Skeletal muscle tissue (tissue), 4 donors: ENCODE measurements around the gene AHCYL1. TPM values are rescaled to one million over a fixed set of nuclear protein-coding genes. Genes with fewer than 3 reads are reported as not detected.

Experiments
- H3K27ac ChIP-seq: one replicate; pipeline ENCODE4 v1.7.0; 2013; ENCODE audit warnings: mild to moderate bottlenecking, low read depth, low read length, inconsistent platforms
- H3K27me3 ChIP-seq, 3 donors: one replicate each; pipeline ENCODE4 v1.7.0; 2013; ENCODE audit warnings: low read length in 3 of 3; ENCODE audit not compliant: control insufficient read depth in 3 of 3, insufficient read depth in 3 of 3
- H3K36me3 ChIP-seq, 3 donors: one replicate each; pipeline ENCODE4 v1.7.0; 2013; ENCODE audit warnings: low read length in 3 of 3; ENCODE audit not compliant: control insufficient read depth in 3 of 3, insufficient read depth in 3 of 3
- H3K4me1 ChIP-seq, 3 donors: one replicate each; pipeline ENCODE4 v1.7.0; 2013; ENCODE audit warnings: low read length in 3 of 3, mild to moderate bottlenecking in 3 of 3; ENCODE audit not compliant: control insufficient read depth in 3 of 3, insufficient read depth in 3 of 3
- H3K4me3 ChIP-seq, 3 donors: one replicate each; pipeline ENCODE4 v1.7.0; 2013; ENCODE audit warnings: low read length in 3 of 3
- H3K9ac ChIP-seq, 3 donors: one replicate each; pipeline ENCODE4 v1.7.0; 2013; ENCODE audit warnings: low read length in 3 of 3, mild to moderate bottlenecking in 3 of 3, moderate library complexity in 2 of 3, low read depth in 1 of 3
- H3K9me3 ChIP-seq, 3 donors: one replicate each; pipeline ENCODE4 v1.7.0; 2013; ENCODE audit warnings: low read length in 3 of 3; ENCODE audit not compliant: control insufficient read depth in 3 of 3
- total RNA-seq: library from RNA; depleted of rRNA; stranded (reverse); fragments of >200 nt; gene quantifications from one replicate; pipeline ENCODE4 v1.2.3, GENCODE V29; 2014
- donor health status: Osteomylitis.

AHCYL1 gene
- total RNA-seq, 1 donor from 2014 or later, result 21.9 TPM

- Histone ChIP-seq H3K27me3 (peaks cover 17 to 20% (median 19%) of the 10 kb centered on the region in 3 donors), H3K4me3 (no peak overlapping the region), H3K9me3 (no peaks in the 10 kb centered on the region), H3K36me3 (peaks cover 10 to 11% (median 10%) of the 10 kb centered on the region in 3 donors), H3K4me1 (peaks cover 0 to 4% (median 0%) of the 10 kb centered on the region in 3 donors), H3K27ac (no peak overlapping the region), H3K9ac (no peak overlapping the region)
Measured at GRCh38 chr1:110062612-110063011, 78.0 kb downstream of the AHCYL1 start.

GRCh38 chr1:110063781-110064180 is 79.2 kb downstream of the AHCYL1 start:
- Histone ChIP-seq H3K4me1 (peaks cover 6 to 11% (median 11%) of the 10 kb centered on the region in 3 donors), H3K27me3 (peaks cover 29 to 32% (median 31%) of the 10 kb centered on the region in 3 donors), H3K9ac (no peak overlapping the region), H3K9me3 (no peaks in the 10 kb centered on the region), H3K4me3 (no peak overlapping the region), H3K36me3 (peaks cover 3 to 7% (median 5%) of the 10 kb centered on the region in 3 donors), H3K27ac (no peak overlapping the region)

- H3K27me3 ChIP-seq, result peaks cover 39 to 42% (median 40%) of the 10 kb centered on the region in 3 donors
- peaks cover 8 to 17% (median 12%) of the 10 kb centered on the region in 3 donors for H3K4me1 ChIP-seq
- H3K36me3 ChIP-seq, result peaks cover 2 to 7% (median 4%) of the 10 kb centered on the region in 3 donors
- no peaks in the 10 kb centered on the region for H3K9me3 ChIP-seq
- H3K9ac ChIP-seq, result no peak overlapping the region
- H3K4me3 ChIP-seq, result no peak overlapping the region
- no peak overlapping the region for H3K27ac ChIP-seq
Measured at GRCh38 chr1:110064576-110065337, 80.2 kb downstream of the AHCYL1 start.

GRCh38 chr1:110065841-110066240 is 81.3 kb downstream of the AHCYL1 start:
- Histone ChIP-seq H3K36me3 (no peaks in the 10 kb centered on the region), H3K27ac (no peak overlapping the region), H3K9me3 (no peaks in the 10 kb centered on the region), H3K9ac (no peak overlapping the region), H3K4me1 (peaks cover 8 to 18% (median 12%) of the 10 kb centered on the region in 3 donors), H3K27me3 (peaks cover 48 to 50% (median 48%) of the 10 kb centered on the region in 3 donors), H3K4me3 (no peak overlapping the region)

GRCh38 chr1:110067479-110067892 is 82.9 kb downstream of the AHCYL1 start:
- Histone ChIP-seq H3K9ac (no peak overlapping the region), H3K9me3 (no peaks in the 10 kb centered on the region), H3K27ac (no peak overlapping the region), H3K4me1 (peaks cover 8 to 18% (median 12%) of the 10 kb centered on the region in 3 donors), H3K36me3 (no peaks in the 10 kb centered on the region), H3K4me3 (no peak overlapping the region), H3K27me3 (peaks cover 61 to 64% (median 64%) of the 10 kb centered on the region in 3 donors)

- Histone ChIP-seq H3K4me3 (no peak overlapping the region), H3K9ac (no peak overlapping the region)
Measured at GRCh38 chr1:110067893-110068645, 83.5 kb downstream of the AHCYL1 start.

GRCh38 chr1:110068646-110069403 is 84.3 kb downstream of the AHCYL1 start:
- Histone ChIP-seq H3K27ac (no peak overlapping the region), H3K27me3 (peaks cover 61 to 69% (median 67%) of the 10 kb centered on the region in 3 donors), H3K4me1 (peaks cover 8 to 18% (median 8%) of the 10 kb centered on the region in 3 donors), H3K9me3 (no peaks in the 10 kb centered on the region), H3K36me3 (no peaks in the 10 kb centered on the region), H3K9ac (no peak overlapping the region), H3K4me3 (no peak overlapping the region)

More at GRCh38 chr1:110067893-110068645, 83.5 kb downstream of the AHCYL1 start:
- H3K9me3 ChIP-seq, result no peaks in the 10 kb centered on the region
- H3K27ac ChIP-seq, result no peak overlapping the region
- H3K27me3 ChIP-seq, result peaks cover 61 to 67% (median 65%) of the 10 kb centered on the region in 3 donors
- peaks cover 8 to 18% (median 8%) of the 10 kb centered on the region in 3 donors for H3K4me1 ChIP-seq
- H3K36me3 ChIP-seq, result no peaks in the 10 kb centered on the region

- peaks cover 61 to 69% (median 67%) of the 10 kb centered on the region in 3 donors for H3K27me3 ChIP-seq
- H3K4me3 ChIP-seq, result no peak overlapping the region
- no peaks in the 10 kb centered on the region for H3K9me3 ChIP-seq
Measured at GRCh38 chr1:110069404-110070281, 85.1 kb downstream of the AHCYL1 start.

GRCh38 chr1:110070282-110070669 is 85.7 kb downstream of the AHCYL1 start:
- H3K4me3 ChIP-seq, result no peak overlapping the region
- peaks cover 61 to 69% (median 67%) of the 10 kb centered on the region in 3 donors for H3K27me3 ChIP-seq
- H3K4me1 ChIP-seq, result peaks cover 8 to 18% (median 8%) of the 10 kb centered on the region in 3 donors
- H3K9ac ChIP-seq, result no peak overlapping the region
- H3K36me3 ChIP-seq, result no peaks in the 10 kb centered on the region
- no peak overlapping the region for H3K27ac ChIP-seq
- H3K9me3 ChIP-seq, result no peaks in the 10 kb centered on the region

More at GRCh38 chr1:110069404-110070281, 85.1 kb downstream of the AHCYL1 start:
- peaks cover 8 to 18% (median 8%) of the 10 kb centered on the region in 3 donors for H3K4me1 ChIP-seq
- no peak overlapping the region for H3K27ac ChIP-seq
- H3K9ac ChIP-seq, result no peak overlapping the region
- no peaks in the 10 kb centered on the region for H3K36me3 ChIP-seq
